Daoy (cell line): ENCODE measurements around the gene PRKCB. TPM values are rescaled to one million over a fixed set of nuclear protein-coding genes. Genes with fewer than 3 reads are reported as not detected.
A peak's percentile ranks its signal among the peaks of the same experiment; 100 is the strongest.

Source experiments
- DNase-seq: peaks from one replicate; pipeline ENCODE4 v3.0.0-alpha.2; 2015; ENCODE audit warnings: low read depth
- total RNA-seq: library from RNA; depleted of rRNA; stranded (reverse); fragments of >200 nt; shearing (Covaris generic); gene quantifications from 2 replicates; pipeline ENCODE4 v1.2.3, GENCODE V29; 2014; rRNA removed

The PRKCB gene
- 2.2 and 3.6 TPM in 2 replicates for total RNA-seq

- peak; percentile 86 for DNase-seq
These were observed at the start of gene PRKCB for GRCh38 chr16:23835390-23836077. TSS of gene PRKCB (plus strand) at chr16:23835983.

- DNase-seq: no peak
These were observed 48.7 kb upstream of the PRKCB start for GRCh38 chr16:23786964-23787561.

GRCh38 chr16:23788685-23789084 lies 47.1 kb upstream of the PRKCB start:
- DNase-seq: no peak

- no peak for DNase-seq
These were observed 40.4 kb upstream of the PRKCB start for GRCh38 chr16:23795378-23795777.

- no peak for DNase-seq
These were observed 38.8 kb upstream of the PRKCB start for GRCh38 chr16:23796941-23797340.

- peak; percentile 71 for DNase-seq
These were observed 34.4 kb upstream of the PRKCB start for GRCh38 chr16:23801378-23801777.

- no peak for DNase-seq
These were observed 33.0 kb upstream of the PRKCB start for GRCh38 chr16:23802776-23803175.

GRCh38 chr16:23803591-23804123 lies 32.1 kb upstream of the PRKCB start:
- peak; percentile 62 for DNase-seq

GRCh38 chr16:23807028-23807427 lies 28.8 kb upstream of the PRKCB start:
- DNase-seq: no peak

GRCh38 chr16:23821467-23821866 lies 14.3 kb upstream of the PRKCB start:
- DNase-seq: no peak

- DNase-seq: no peak
These were observed 13.7 kb upstream of the PRKCB start for GRCh38 chr16:23821875-23822688.

GRCh38 chr16:23823475-23824384 lies 12.1 kb upstream of the PRKCB start:
- no peak for DNase-seq

- no peak for DNase-seq
These were observed 10.9 kb upstream of the PRKCB start for GRCh38 chr16:23824909-23825308.

- no peak for DNase-seq
These were observed 9.2 kb upstream of the PRKCB start for GRCh38 chr16:23826528-23827045.

- no peak for DNase-seq
These were observed 8.7 kb upstream of the PRKCB start for GRCh38 chr16:23827057-23827456.

GRCh38 chr16:23829454-23829853 lies 6.3 kb upstream of the PRKCB start:
- DNase-seq: no peak

- DNase-seq: no peak
These were observed 5.5 kb upstream of the PRKCB start for GRCh38 chr16:23830276-23830675.

GRCh38 chr16:23832882-23833281 lies 2.9 kb upstream of the PRKCB start:
- DNase-seq: no peak

- no peak for DNase-seq
These were observed 2.3 kb upstream of the PRKCB start for GRCh38 chr16:23833504-23833903.

GRCh38 chr16:23833960-23834685 lies 1.7 kb upstream of the PRKCB start:
- peak; percentile 68 for DNase-seq

GRCh38 chr16:23836078-23836403 lies 258 bp downstream of the PRKCB start:
- DNase-seq: no peak
